ENCODE measurements around the gene TRPV2.
"Not testable (repeated sequence)": the region's sequence is repeated elsewhere in the genome, so short reads cannot be mapped to it uniquely, and the experiment has no call there.

The TRPV2 gene

GRCh38 chr17:16415031-16415924 is at the start of gene TRPV2:
TSS of gene TRPV2 (plus strand) at chr17:16415571. CDS start at chr17:16417669, 2,098 bp downstream.
- in situ Hi-C loops (cut with HindIII; ENCODE audit: low sequenced_read_pairs) = no loop called here

GRCh38 chr17:16371742-16372141 is 43.6 kb upstream of the TRPV2 start:
- in situ Hi-C loops (cut with HindIII; ENCODE audit: low sequenced_read_pairs) = no loop called here

GRCh38 chr17:16374146-16374938 is 41.0 kb upstream of the TRPV2 start:
- in situ Hi-C loops (cut with HindIII; ENCODE audit: low sequenced_read_pairs) = no loop called here

- in situ Hi-C loops (cut with HindIII; ENCODE audit: low sequenced_read_pairs) = no loop called here
Observed at GRCh38 chr17:16377941-16378341, 37.4 kb upstream of the TRPV2 start.

- in situ Hi-C loops (cut with HindIII; ENCODE audit: low sequenced_read_pairs) = no loop called here
Observed at GRCh38 chr17:16378636-16379282, 36.6 kb upstream of the TRPV2 start.

- in situ Hi-C loops (cut with HindIII; ENCODE audit: low sequenced_read_pairs) = no loop called here
Observed at GRCh38 chr17:16379654-16380053, 35.7 kb upstream of the TRPV2 start.

GRCh38 chr17:16380640-16381495 is 34.5 kb upstream of the TRPV2 start, which contains the start of gene UBB:
TSS of gene UBB (plus strand) at chr17:16381091. CDS start at chr17:16381908, 817 bp downstream.
- in situ Hi-C loops (cut with HindIII; ENCODE audit: low sequenced_read_pairs) = no loop called here

GRCh38 chr17:16381496-16381820 is 33.9 kb upstream of the TRPV2 start:
- in situ Hi-C loops (cut with HindIII; ENCODE audit: low sequenced_read_pairs) = no loop called here

GRCh38 chr17:16383216-16383615 is 32.2 kb upstream of the TRPV2 start:
- in situ Hi-C loops (cut with HindIII; ENCODE audit: low sequenced_read_pairs) = no loop called here

GRCh38 chr17:16383772-16384287 is 31.5 kb upstream of the TRPV2 start:
- in situ Hi-C loops (cut with HindIII; ENCODE audit: low sequenced_read_pairs) = no loop called here

GRCh38 chr17:16384557-16384956 is 30.8 kb upstream of the TRPV2 start:
- in situ Hi-C loops (cut with HindIII; ENCODE audit: low sequenced_read_pairs) = no loop called here

- in situ Hi-C loops (cut with HindIII; ENCODE audit: low sequenced_read_pairs) = not testable (repeated sequence)
Observed at GRCh38 chr17:16386126-16386507, 29.3 kb upstream of the TRPV2 start.

- in situ Hi-C loops (cut with HindIII; ENCODE audit: low sequenced_read_pairs) = no loop called here
Observed at GRCh38 chr17:16391451-16391850, 23.9 kb upstream of the TRPV2 start.

GRCh38 chr17:16392491-16392890 is 22.9 kb upstream of the TRPV2 start:
- in situ Hi-C loops (cut with HindIII; ENCODE audit: low sequenced_read_pairs) = not testable (repeated sequence)

- in situ Hi-C loops (cut with HindIII; ENCODE audit: low sequenced_read_pairs) = not testable (repeated sequence)
Observed at GRCh38 chr17:16395887-16396286, 19.5 kb upstream of the TRPV2 start.

GRCh38 chr17:16396693-16397092 is 18.7 kb upstream of the TRPV2 start:
- in situ Hi-C loops (cut with HindIII; ENCODE audit: low sequenced_read_pairs) = not testable (repeated sequence)

GRCh38 chr17:16398270-16399267 is 16.8 kb upstream of the TRPV2 start:
- in situ Hi-C loops (cut with HindIII; ENCODE audit: low sequenced_read_pairs) = no loop called here

GRCh38 chr17:16403847-16404246 is 11.5 kb upstream of the TRPV2 start:
- in situ Hi-C loops (cut with HindIII; ENCODE audit: low sequenced_read_pairs) = not testable (repeated sequence)

Data from endothelial cell of hepatic sinusoid (primary cell).